OCI-LY1 (cell line): ENCODE measurements around the gene DCAF4L1.

Experiments used
- H2AFZ ChIP-seq: fragments of 200-600 bp; sonication (generic), shearing (Covaris generic); 2 replicates; pipeline ENCODE4 v1.6.0; 2014; ENCODE audit warnings: antibody characterized with exemption, mild to moderate bottlenecking, low read length
- H3F3A ChIP-seq: fragments of 200-600 bp; sonication (generic), shearing (Covaris generic); 2 replicates; pipeline ENCODE4 v1.6.0; 2014; ENCODE audit warnings: mild to moderate bottlenecking, antibody characterized with exemption, low read length, moderate library complexity; ENCODE audit not compliant: insufficient read depth
- H3K27ac ChIP-seq: fragments of 200-600 bp; sonication (generic); 2 replicates; pipeline ENCODE4 v1.5.1; 2014; ENCODE audit warnings: low read length, mixed run types, mild to moderate bottlenecking, low read depth; ENCODE audit not compliant: poor library complexity, severe bottlenecking
- H3K27me3 ChIP-seq: fragments of 200-600 bp; sonication (generic); 2 replicates; pipeline ENCODE4 v1.6.0; 2014; ENCODE audit warnings: antibody characterized with exemption, mild to moderate bottlenecking, low read length, moderate library complexity; ENCODE audit not compliant: insufficient read depth
- H3K36me3 ChIP-seq: fragments of 200-600 bp; sonication (generic); 2 replicates; pipeline ENCODE4 v1.6.1; 2014; ENCODE audit warnings: mild to moderate bottlenecking, antibody characterized with exemption, low read length, moderate library complexity, mixed read lengths; ENCODE audit not compliant: insufficient read depth
- H3K4me1 ChIP-seq: fragments of 200-600 bp; sonication (generic); 2 replicates; pipeline ENCODE4 v1.5.1; 2014; ENCODE audit warnings: mild to moderate bottlenecking, low read length, moderate library complexity; ENCODE audit not compliant: insufficient read depth, severe bottlenecking
- H3K4me2 ChIP-seq: fragments of 200-600 bp; sonication (generic), shearing (Covaris generic); 2 replicates; pipeline ENCODE4 v1.6.1; 2014; ENCODE audit warnings: low read length
- H3K4me3 ChIP-seq: fragments of 200-600 bp; sonication (generic); 2 replicates; pipeline ENCODE4 v1.5.1; 2014; ENCODE audit warnings: low read length, low read depth, mild to moderate bottlenecking, mixed read lengths; ENCODE audit not compliant: poor library complexity, severe bottlenecking
- H3K79me2 ChIP-seq: fragments of 200-600 bp; shearing (Covaris generic); 2 replicates; pipeline ENCODE4 v1.6.1; 2016; ENCODE audit warnings: mixed run types, low read length, mixed read lengths; ENCODE audit not compliant: insufficient read depth
- H3K9ac ChIP-seq: fragments of 200-600 bp; sonication (generic), shearing (Covaris generic); 2 replicates; pipeline ENCODE4 v1.6.1; 2014; ENCODE audit warnings: mild to moderate bottlenecking, low read length, mixed read lengths
- H3K9me2 ChIP-seq: fragments of 200-600 bp; sonication (generic), shearing (Covaris generic); 2 replicates; pipeline ENCODE4 v1.6.1; 2014; ENCODE audit warnings: low read depth, mild to moderate bottlenecking, low read length, mixed read lengths
- H3K9me3 ChIP-seq: fragments of 200-600 bp; shearing (Covaris generic); 2 replicates; pipeline ENCODE4 v1.6.1; 2014; ENCODE audit warnings: low read length, mixed read lengths
- H4K20me1 ChIP-seq: fragments of 200-600 bp; sonication (generic), shearing (Covaris generic); 2 replicates; pipeline ENCODE4 v1.6.0; 2016; ENCODE audit warnings: mild to moderate bottlenecking, low read length; ENCODE audit not compliant: insufficient read depth
- EZH2 ChIP-seq: fragments of 200-600 bp; sonication (generic), shearing (Covaris generic); IDR thresholded peaks from 2 replicates; pipeline ENCODE4 v1.8.0; 2017; ENCODE audit warnings: borderline replicate concordance, mixed run types, mild to moderate bottlenecking, antibody characterized with exemption, low read length, moderate library complexity, mixed read lengths
- TF ChIP-seq, protein P1 (sequence below): fragments of 200-600 bp; sonication (generic), shearing (Covaris generic); IDR thresholded peaks from 2 replicates; pipeline ENCODE4 v1.5.1; 2017; ENCODE audit warnings: mild to moderate bottlenecking, antibody characterized with exemption, low read length, moderate library complexity, mixed read lengths

The DCAF4L1 gene

DNA sequence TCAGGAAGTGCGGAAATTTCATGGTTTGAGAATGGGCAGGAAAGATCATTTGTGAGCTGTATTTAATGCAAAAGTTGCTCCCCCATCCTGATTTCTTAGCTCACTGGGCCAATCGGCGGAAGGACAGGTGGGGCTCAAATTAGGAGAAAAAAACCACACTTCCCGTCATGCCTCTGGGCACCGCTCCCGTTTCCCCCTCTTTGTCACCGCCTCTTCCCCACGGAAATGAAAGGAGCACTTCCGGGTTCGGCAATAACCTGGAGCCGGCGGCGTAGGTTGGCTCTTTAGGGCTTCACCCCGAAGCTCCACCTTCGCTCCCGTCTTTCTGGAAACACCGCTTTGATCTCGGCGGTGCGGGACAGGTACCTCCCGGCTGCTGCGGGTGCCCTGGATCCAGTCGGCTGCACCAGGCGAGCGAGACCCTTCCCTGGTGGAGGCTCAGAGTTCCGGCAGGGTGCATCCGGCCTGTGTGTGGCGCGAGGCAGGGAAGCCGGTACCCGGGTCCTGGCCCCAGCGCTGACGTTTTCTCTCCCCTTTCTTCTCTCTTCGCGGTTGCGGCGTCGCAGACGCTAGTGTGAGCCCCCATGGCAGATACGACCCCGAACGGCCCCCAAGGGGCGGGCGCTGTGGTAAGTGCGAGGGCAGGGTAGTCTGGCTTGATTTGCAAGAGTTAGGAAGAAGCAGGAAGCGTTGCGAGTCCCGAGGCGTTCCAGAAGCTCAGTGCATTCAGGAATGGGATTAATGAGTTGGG is 46.5 kb upstream of the DCAF4L1 start, which contains the start of gene TMEM33:
TSS of gene TMEM33 (plus strand) at position 529 of the 751 bp plus-strand sequence. CDS start at position 585, 56 bp downstream.
- Histone ChIP-seq H3K9ac (peak within 1 kb of the TSS; percentile 93), H3K4me1 (peaks cover 40% of the 10 kb centered on the region), H2AFZ (peak within 1 kb of the TSS; percentile 60), H4K20me1 (no peaks in the 10 kb centered on the region), H3K4me2 (peak within 1 kb of the TSS; percentile 64), H3F3A (no peaks in the 10 kb centered on the region), H3K79me2 (peaks cover 46% of the 10 kb centered on the region), H3K9me2 (no peaks in the 10 kb centered on the region), H3K9me3 (no peaks in the 10 kb centered on the region), H3K27me3 (no peaks in the 10 kb centered on the region), H3K27ac (peak within 1 kb of the TSS; percentile 37), H3K36me3 (peaks cover 33% of the 10 kb centered on the region), H3K4me3 (peak within 1 kb of the TSS; percentile 95)
- no peak for TF ChIP-seq EZH2
- TF ChIP-seq, protein P1, sequence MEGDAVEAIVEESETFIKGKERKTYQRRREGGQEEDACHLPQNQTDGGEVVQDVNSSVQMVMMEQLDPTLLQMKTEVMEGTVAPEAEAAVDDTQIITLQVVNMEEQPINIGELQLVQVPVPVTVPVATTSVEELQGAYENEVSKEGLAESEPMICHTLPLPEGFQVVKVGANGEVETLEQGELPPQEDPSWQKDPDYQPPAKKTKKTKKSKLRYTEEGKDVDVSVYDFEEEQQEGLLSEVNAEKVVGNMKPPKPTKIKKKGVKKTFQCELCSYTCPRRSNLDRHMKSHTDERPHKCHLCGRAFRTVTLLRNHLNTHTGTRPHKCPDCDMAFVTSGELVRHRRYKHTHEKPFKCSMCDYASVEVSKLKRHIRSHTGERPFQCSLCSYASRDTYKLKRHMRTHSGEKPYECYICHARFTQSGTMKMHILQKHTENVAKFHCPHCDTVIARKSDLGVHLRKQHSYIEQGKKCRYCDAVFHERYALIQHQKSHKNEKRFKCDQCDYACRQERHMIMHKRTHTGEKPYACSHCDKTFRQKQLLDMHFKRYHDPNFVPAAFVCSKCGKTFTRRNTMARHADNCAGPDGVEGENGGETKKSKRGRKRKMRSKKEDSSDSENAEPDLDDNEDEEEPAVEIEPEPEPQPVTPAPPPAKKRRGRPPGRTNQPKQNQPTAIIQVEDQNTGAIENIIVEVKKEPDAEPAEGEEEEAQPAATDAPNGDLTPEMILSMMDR: no peak

DNA sequence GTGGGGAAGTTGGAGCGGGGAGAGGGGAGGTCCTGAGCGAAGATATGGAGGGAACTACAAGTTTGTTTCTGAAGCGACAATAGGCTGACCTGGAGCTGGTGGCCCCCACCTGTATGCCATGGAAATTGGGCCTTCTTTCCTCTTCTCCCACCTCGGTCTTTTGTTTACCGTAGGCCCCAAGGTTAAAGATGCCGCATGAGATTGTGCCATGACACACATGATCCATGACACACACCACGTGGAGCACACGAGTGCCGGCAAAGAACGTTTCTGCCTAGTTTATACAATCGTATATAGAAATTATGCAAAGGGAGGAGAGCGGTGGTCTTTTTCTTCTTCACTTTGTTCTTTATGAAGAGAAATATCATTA is 45.9 kb upstream of the DCAF4L1 start:
- peak overlapping the region; percentile 95 for H3K4me3 ChIP-seq
- H3K27me3 ChIP-seq: no peaks in the 10 kb centered on the region
- peak overlapping the region; percentile 37 for H3K27ac ChIP-seq
- TF ChIP-seq EZH2: no peak
- TF ChIP-seq, protein P1: no peak
- no peaks in the 10 kb centered on the region for H3K9me2 ChIP-seq
- H4K20me1 ChIP-seq: no peaks in the 10 kb centered on the region
- no peaks in the 10 kb centered on the region for H3K9me3 ChIP-seq
- H3K79me2 ChIP-seq: peaks cover 46% of the 10 kb centered on the region
- peak overlapping the region; percentile 64 for H3K4me2 ChIP-seq
- peaks cover 38% of the 10 kb centered on the region for H3K36me3 ChIP-seq
- peaks cover 40% of the 10 kb centered on the region for H3K4me1 ChIP-seq
- H3F3A ChIP-seq: no peaks in the 10 kb centered on the region
- peak overlapping the region; percentile 93 for H3K9ac ChIP-seq
- H2AFZ ChIP-seq: no peak overlapping the region

DNA sequence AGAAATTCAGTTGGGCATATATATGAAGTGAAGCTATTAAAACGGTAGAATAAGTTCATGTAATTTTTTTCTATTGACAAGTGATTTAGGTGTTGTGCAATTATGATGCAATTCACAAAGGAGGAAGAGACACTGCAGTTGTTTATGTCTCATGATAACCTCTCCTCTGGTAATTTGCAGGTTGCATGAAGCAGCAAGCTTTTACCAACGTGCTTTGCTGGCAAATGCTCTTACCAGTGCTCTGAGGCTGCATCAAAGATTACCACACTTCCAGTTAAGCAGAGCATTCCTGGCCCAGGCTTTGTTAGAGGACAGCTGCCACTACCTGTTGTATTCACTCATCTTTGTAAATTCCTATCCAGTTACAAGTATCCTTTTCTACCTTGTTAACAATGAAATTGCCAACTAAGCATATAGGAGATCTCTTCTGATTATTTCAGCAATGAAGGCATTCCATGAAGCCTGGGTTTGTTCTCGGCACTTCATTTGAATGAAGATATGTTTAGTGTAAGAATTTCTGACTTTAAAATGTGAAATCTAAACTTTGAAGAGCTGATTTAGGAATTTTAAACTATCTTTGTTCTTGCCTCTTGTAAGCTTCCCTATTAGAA is 42.4 kb upstream of the DCAF4L1 start:
- Histone ChIP-seq H3K9me3 (no peaks in the 10 kb centered on the region), H3K79me2 (peaks cover 57% of the 10 kb centered on the region), H3K4me2 (no peak overlapping the region), H3K9ac (no peak overlapping the region), H3K27me3 (no peaks in the 10 kb centered on the region), H2AFZ (no peak overlapping the region), H3K4me3 (no peak overlapping the region), H3K36me3 (peaks cover 68% of the 10 kb centered on the region), H4K20me1 (no peaks in the 10 kb centered on the region), H3K27ac (no peak overlapping the region), H3K4me1 (peaks cover 34% of the 10 kb centered on the region), H3F3A (no peaks in the 10 kb centered on the region), H3K9me2 (no peaks in the 10 kb centered on the region)
- TF ChIP-seq EZH2: no peak
- TF ChIP-seq, protein P1: no peak
